ENCODE measurements around the gene AIP. TPM values are rescaled to one million over a fixed set of nuclear protein-coding genes. Genes with fewer than 3 reads are reported as not detected.
A peak's percentile ranks its signal among the peaks of the same experiment; 100 is the strongest.

The AIP gene
- total and polyA plus RNA-seq, 9 donors, result 33.5 to 114 (median 65.4) TPM

DNA sequence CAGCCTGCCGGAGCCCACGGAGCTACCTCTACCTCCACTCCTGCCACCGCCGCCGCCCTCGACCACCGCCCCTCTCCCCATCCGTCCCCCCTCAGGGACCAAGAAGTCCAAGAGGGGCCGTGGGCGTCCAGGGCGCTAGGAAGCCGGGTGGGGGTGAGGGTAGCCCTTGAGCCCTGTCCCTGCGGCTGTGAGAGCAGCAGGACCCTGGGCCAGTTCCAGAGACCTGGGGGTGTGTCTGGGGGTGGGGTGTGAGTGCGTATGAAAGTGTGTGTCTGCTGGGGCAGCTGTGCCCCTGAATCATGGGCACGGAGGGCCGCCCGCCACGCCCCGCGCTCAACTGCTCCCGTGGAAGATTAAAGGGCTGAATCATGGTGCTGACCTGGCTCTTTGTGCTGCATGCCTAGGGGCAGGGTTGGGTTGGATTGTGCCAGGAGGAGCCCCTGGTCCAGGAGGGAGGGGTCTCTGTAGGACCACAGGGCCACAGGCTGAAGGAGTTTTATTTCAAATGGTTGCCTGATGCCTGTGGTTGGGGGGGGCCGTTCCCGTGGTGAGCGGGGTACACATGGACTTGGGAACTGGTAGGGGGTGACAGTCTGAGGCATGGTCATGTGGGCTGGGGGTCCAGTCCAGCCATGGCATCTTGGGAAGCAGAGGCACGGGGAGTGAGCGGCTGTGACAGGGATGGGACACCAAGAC is 47.6 kb upstream of the AIP start:
- no peak overlapping the region for H3K27ac ChIP-seq

GRCh38 chr11:67435727-67436458 is 46.9 kb upstream of the AIP start:
- 84 to 89% (median 85%) methylated on average over 33 to 38 of the region's 38 CpGs for WGBS, 3 donors
- no peak for DNase-seq
- no peaks in the 10 kb centered on the region for H3K4me1 ChIP-seq (ENCODE audit: insufficient read depth)
- H3K9me3 ChIP-seq, result no peaks in the 10 kb centered on the region
- H3K27ac ChIP-seq, result no peak overlapping the region
- no peaks in the 10 kb centered on the region for H3K36me3 ChIP-seq
- intact Hi-C loops (cut with DNase I), result no loop called here
- H3K27me3 ChIP-seq, result no peaks in the 10 kb centered on the region
- TF ChIP-seq CTCF (IDR thresholded peaks at IDR 0.05), result no peak
- no peak for TF ChIP-seq POLR2A (IDR thresholded peaks at IDR 0.05)
- TF ChIP-seq EP300 (IDR thresholded peaks at IDR 0.05), result no peak
- H3K4me3 ChIP-seq, result no peak overlapping the region

More for the DNA sequence above, 47.6 kb upstream of the AIP start:
- Histone ChIP-seq H3K4me3 (no peak overlapping the region), H3K27me3 (no peaks in the 10 kb centered on the region), H3K4me1 (ENCODE audit: insufficient read depth) (no peaks in the 10 kb centered on the region), H3K9me3 (no peaks in the 10 kb centered on the region), H3K36me3 (no peaks in the 10 kb centered on the region)
- intact Hi-C loops (cut with DNase I), result no loop called here
- WGBS, 3 donors, result 80 to 83% (median 82%) methylated on average over 26 of the region's 26 CpGs
- DNase-seq, result no peak
- TF ChIP-seq CTCF (IDR thresholded peaks at IDR 0.05) (no peak), POLR2A (IDR thresholded peaks at IDR 0.05) (no peak), EP300 (IDR thresholded peaks at IDR 0.05) (no peak)

- TF ChIP-seq EP300 (IDR thresholded peaks at IDR 0.05), result no peak
- no peak for TF ChIP-seq POLR2A (IDR thresholded peaks at IDR 0.05)
- TF ChIP-seq CTCF (IDR thresholded peaks at IDR 0.05), result no peak
- Histone ChIP-seq H3K4me1 (ENCODE audit: insufficient read depth) (no peaks in the 10 kb centered on the region), H3K4me3 (no peak overlapping the region), H3K36me3 (no peaks in the 10 kb centered on the region), H3K27me3 (no peaks in the 10 kb centered on the region), H3K9me3 (no peaks in the 10 kb centered on the region), H3K27ac (no peak overlapping the region)
- intact Hi-C loops (cut with DNase I), result no loop called here
- 45 to 51% (median 48%) methylated on average over 6 of the region's 6 CpGs for WGBS, 3 donors
- DNase-seq, result no peak
Observed at GRCh38 chr11:67436459-67437081, 46.3 kb upstream of the AIP start.

- intact Hi-C loops (cut with DNase I), result no loop called here
- Histone ChIP-seq H3K27me3 (no peaks in the 10 kb centered on the region), H3K4me1 (ENCODE audit: insufficient read depth) (no peaks in the 10 kb centered on the region), H3K4me3 (no peak within 1 kb of the TSS), H3K36me3 (no peaks in the 10 kb centered on the region), H3K27ac (no peak within 1 kb of the TSS), H3K9me3 (no peaks in the 10 kb centered on the region)
- DNase-seq, result peak in 1 of 5 donors; percentile 27
- TF ChIP-seq POLR2A (IDR thresholded peaks at IDR 0.05), result no peak
- no peak for TF ChIP-seq CTCF (IDR thresholded peaks at IDR 0.05)
- no peak for TF ChIP-seq EP300 (IDR thresholded peaks at IDR 0.05)
- WGBS, 3 donors, result 63 to 75% (median 68%) methylated on average over 18 to 26 of the region's 26 CpGs
Observed at GRCh38 chr11:67437082-67437808, 45.6 kb upstream of the AIP start, which contains the start of gene PTPRCAP. Gene PTPRCAP, minus strand, starts transcription at chr11:67437682. Its CDS starts 63 bp downstream, at chr11:67437619.

All from ovary (tissue), 9 donors.